ENCODE results near the gene MINDY1.

The MINDY1 gene

GRCh38 chr1:151050051-151050688, 43.5 kb upstream of the MINDY1 start:
- in situ Hi-C loops (cut with HindIII; ENCODE audit: low pct_ligation_motif_present, low sequenced_read_pairs) = no loop called here
- H3K36me3 ChIP-seq (replicated peaks) = peaks cover 45% of the 10 kb centered on the region
- no peak overlapping the region for H3K4me3 ChIP-seq (ENCODE audit: low read depth, low read length)
- H3K27me3 ChIP-seq (replicated peaks) = no peaks in the 10 kb centered on the region
- DNase-seq = no peak
- TF ChIP-seq CTCF (IDR thresholded peaks at IDR 0.05; ENCODE audit: low read depth, low read length, missing control alignments) = no peak
- H3K27ac ChIP-seq = no peak overlapping the region

DNA sequence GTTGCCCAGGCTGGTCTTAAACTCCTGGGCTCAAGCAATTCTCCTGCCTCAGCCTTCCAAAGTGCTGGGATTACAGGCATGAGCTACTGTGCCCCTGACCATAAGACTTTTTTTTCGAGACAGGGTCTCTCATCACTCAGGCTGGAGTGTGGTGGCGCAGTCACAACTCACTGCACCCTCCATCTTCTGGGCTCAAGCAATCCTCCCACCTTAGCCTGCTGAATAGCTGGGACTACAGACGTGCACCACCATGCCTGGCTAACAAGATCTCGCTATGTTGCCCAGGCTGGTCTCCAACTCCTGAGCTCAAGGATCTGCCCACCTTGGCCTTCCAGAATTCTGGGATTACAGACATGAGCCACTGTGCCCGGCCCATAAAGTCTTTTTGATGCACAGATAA, 42.8 kb upstream of the MINDY1 start:
- no peak for DNase-seq
- Histone ChIP-seq H3K27ac (no peak overlapping the region), H3K27me3 (replicated peaks) (no peaks in the 10 kb centered on the region), H3K36me3 (replicated peaks) (peaks cover 38% of the 10 kb centered on the region), H3K4me3 (ENCODE audit: low read depth, low read length) (no peak overlapping the region)
- TF ChIP-seq CTCF (IDR thresholded peaks at IDR 0.05; ENCODE audit: low read depth, low read length, missing control alignments) = no peak
- in situ Hi-C loops (cut with HindIII; ENCODE audit: low pct_ligation_motif_present, low sequenced_read_pairs) = no loop called here

DNA sequence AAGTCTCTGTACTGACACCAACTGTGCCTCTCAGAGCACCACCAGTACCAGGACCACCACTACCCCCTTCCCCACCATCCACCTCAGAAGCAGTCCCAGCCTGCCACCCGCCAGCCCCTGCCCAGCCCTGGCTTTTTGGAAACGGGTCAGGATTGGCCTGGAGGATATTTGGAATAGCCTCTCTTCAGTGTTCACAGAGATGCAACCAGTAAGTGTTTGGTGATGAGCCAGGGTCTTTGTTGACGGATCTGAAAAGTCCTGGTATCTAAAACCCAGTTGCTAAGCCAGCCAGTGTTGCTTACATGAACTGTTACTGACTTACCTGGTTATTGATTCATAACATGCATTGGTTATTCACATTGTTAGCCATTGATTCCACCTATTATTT, 41.9 kb upstream of the MINDY1 start:
- in situ Hi-C loops (cut with HindIII; ENCODE audit: low pct_ligation_motif_present, low sequenced_read_pairs) = no loop called here
- H3K27ac ChIP-seq = no peak overlapping the region
- no peaks in the 10 kb centered on the region for H3K27me3 ChIP-seq (replicated peaks)
- peak overlapping the region; percentile 72 for H3K4me3 ChIP-seq (ENCODE audit: low read depth, low read length)
- no peak for TF ChIP-seq CTCF (IDR thresholded peaks at IDR 0.05; ENCODE audit: low read depth, low read length, missing control alignments)
- no peak for DNase-seq
- peaks cover 30% of the 10 kb centered on the region for H3K36me3 ChIP-seq (replicated peaks)

- Histone ChIP-seq H3K4me3 (ENCODE audit: low read depth, low read length) (peak overlapping the region; percentile 72), H3K27ac (peak overlapping the region; percentile 46), H3K27me3 (replicated peaks) (no peaks in the 10 kb centered on the region), H3K36me3 (replicated peaks) (peaks cover 24% of the 10 kb centered on the region)
- peak; percentile 70 for DNase-seq
- in situ Hi-C loops (cut with HindIII; ENCODE audit: low pct_ligation_motif_present, low sequenced_read_pairs) = no loop called here
- TF ChIP-seq CTCF (IDR thresholded peaks at IDR 0.05; ENCODE audit: low read depth, low read length, missing control alignments) = peak; percentile 75
Measured at GRCh38 chr1:151047925-151048644, 41.4 kb upstream of the MINDY1 start.

- H3K27me3 ChIP-seq (replicated peaks) = no peaks in the 10 kb centered on the region
- in situ Hi-C loops (cut with HindIII; ENCODE audit: low pct_ligation_motif_present, low sequenced_read_pairs) = no loop called here
- peaks cover 19% of the 10 kb centered on the region for H3K36me3 ChIP-seq (replicated peaks)
- H3K4me3 ChIP-seq (ENCODE audit: low read depth, low read length) = peak within 1 kb of the TSS; percentile 72
- no peak for DNase-seq
- no peak for TF ChIP-seq CTCF (IDR thresholded peaks at IDR 0.05; ENCODE audit: low read depth, low read length, missing control alignments)
- H3K27ac ChIP-seq = peak within 1 kb of the TSS; percentile 46
Measured at GRCh38 chr1:151047591-151047924, 40.9 kb upstream of the MINDY1 start, which contains the start of gene C1orf56. Gene C1orf56, plus strand, starts transcription at chr1:151047751. Its CDS starts 97 bp downstream, at chr1:151047848.

Data from brain microvascular endothelial cell (primary cell).